ENCODE results near the gene CACNA1G.

CACNA1G gene

GRCh38 chr17:50618300-50618699, 57.8 kb downstream of the CACNA1G start:
- FAIRE-seq, result no peak

DNA sequence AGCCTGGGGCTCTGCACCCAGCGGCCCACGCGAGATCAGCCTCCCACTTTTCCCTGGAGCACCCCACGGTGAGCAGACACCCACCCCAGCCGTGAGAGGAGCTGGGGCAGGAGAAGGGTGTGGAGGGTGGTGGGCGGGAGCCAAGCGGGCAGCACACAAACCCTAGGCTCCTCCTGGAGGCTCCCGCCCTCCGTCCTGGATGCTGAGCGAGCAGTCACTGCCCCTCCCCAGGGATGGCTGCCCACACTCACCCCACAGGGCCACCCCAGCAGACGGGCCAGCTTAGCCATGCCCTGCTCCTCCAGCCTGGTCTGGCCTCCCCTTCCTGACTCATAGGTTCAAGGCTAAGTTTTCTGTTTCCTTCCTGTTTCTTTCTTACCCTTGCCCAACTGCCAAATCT, 58.4 kb downstream of the CACNA1G start:
- no peak for FAIRE-seq

DNA sequence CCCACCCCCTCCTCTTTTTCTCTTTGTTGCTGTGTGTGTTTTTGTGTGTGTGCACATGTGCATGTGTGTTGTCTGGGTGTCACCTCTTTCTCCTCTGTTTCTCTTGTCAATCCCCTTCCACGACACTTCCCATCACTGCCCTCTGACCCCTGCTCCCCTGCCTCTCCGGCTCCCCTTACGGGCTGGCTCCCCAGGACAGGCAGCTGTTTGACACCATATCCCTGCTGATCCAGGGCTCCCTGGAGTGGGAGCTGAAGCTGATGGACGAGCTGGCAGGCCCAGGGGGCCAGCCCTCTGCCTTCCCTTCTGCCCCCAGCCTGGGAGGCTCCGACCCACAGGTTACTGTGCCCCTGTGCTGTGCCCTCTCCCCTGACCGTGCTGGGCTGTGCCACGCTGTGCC, 59.0 kb downstream of the CACNA1G start:
- FAIRE-seq, result no peak

DNA sequence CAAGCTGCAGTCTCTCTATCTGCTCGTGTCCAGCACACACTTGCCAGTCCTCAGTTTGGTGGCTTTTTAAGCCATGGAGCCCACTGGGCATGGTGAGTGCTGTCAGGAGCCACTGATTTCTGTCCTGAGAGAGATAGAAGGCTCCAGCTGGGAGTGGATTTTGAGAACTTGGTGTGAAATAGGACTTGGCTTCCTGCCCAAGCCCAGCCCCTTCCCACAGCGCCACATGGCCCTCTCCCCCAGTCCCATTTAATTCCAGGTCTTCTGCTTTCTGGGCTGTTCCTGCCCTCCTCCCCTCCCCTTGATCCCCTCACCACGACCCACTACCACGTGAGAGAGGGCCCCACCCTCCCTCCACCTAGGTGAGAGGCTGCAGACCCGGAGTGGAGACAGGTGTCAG, 59.7 kb downstream of the CACNA1G start:
- FAIRE-seq, result no peak

DNA sequence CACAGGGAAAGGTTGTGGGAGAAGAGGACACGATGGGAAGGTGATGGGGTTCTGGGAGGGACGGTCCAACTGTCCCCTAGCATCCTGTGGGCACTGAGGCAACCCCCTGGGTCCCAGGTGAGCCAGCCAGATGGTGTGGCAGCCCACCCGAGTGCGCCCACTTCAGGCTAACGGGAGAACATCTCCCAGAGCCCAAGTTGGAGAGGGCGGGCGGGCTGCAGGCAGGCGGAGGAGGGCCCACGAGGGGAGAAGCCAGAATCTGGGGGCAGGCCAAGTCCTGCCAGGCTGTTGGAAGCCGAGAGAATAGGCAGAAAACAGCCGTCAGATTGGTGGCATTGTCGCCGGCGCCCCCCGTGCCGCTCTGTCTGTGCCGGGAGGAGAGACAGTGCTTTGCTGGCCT, 60.3 kb downstream of the CACNA1G start:
- no peak for FAIRE-seq

DNA sequence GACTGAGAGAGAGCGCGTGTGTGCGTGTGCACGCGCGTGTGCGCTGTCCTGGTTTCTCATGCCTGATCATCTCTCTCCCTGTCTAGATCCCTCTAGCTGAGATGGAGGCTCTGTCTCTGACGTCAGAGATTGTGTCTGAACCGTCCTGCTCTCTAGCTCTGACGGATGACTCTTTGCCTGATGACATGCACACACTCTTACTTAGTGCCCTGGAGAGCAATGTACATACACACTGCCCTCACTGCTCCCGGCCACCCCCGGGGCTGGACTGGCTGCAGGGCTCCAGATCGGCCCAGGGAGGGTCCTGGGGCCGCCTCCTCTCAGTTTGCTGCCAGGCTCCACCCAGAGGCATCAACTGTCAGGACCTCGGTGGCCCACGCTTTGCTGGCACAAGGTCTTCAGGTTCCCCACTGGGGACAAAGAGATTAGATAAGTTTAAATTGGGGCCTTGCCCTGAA, 61.1 kb downstream of the CACNA1G start:
- no peak for FAIRE-seq

- no peak for FAIRE-seq
Measured at GRCh38 chr17:50624321-50624934, 63.9 kb downstream of the CACNA1G start.

GRCh38 chr17:50625032-50625871, 64.7 kb downstream of the CACNA1G start:
- no peak for FAIRE-seq

DNA sequence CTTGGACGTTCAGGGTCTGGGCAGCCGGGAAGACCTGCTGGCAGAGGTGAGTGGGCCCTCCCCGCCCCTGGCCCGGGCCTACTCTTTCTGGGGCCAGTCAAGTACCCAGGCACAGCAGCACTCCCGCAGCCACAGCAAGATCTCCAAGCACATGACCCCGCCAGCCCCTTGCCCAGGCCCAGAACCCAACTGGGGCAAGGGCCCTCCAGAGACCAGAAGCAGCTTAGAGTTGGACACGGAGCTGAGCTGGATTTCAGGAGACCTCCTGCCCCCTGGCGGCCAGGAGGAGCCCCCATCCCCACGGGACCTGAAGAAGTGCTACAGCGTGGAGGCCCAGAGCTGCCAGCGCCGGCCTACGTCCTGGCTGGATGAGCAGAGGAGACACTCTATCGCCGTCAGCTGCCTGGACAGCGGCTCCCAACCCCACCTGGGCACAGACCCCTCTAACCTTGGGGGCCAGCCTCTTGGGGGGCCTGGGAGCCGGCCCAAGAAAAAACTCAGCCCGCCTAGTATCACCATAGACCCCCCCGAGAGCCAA, 65.6 kb downstream of the CACNA1G start:
- no peak for FAIRE-seq

GRCh38 chr17:50627036-50627781, 66.7 kb downstream of the CACNA1G start:
- no peak for FAIRE-seq

GRCh38 chr17:50627782-50628601, 67.5 kb downstream of the CACNA1G start:
- FAIRE-seq, result no peak

DNA sequence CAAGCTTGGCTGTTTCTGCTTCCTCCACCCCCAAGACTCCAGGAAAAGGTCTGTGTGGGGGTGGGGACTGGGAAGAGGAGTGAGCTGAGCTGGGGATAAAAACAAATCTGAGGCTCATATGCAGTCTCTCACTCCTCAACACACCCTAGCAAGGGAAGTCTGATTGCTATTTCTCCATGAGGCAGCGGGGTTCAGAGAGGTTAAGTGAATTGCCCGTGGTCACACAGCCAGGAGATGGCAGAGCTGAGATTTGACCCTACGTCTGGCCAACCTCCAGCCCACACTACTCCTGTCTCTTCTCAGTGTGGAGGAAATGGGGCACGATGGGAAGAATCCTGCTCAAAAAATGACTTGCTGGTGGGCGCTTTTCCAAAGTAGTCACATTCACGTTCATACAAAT, 69.4 kb downstream of the CACNA1G start:
- no peak for FAIRE-seq

GRCh38 chr17:50630524-50631194, 70.1 kb downstream of the CACNA1G start:
- no peak for FAIRE-seq

DNA sequence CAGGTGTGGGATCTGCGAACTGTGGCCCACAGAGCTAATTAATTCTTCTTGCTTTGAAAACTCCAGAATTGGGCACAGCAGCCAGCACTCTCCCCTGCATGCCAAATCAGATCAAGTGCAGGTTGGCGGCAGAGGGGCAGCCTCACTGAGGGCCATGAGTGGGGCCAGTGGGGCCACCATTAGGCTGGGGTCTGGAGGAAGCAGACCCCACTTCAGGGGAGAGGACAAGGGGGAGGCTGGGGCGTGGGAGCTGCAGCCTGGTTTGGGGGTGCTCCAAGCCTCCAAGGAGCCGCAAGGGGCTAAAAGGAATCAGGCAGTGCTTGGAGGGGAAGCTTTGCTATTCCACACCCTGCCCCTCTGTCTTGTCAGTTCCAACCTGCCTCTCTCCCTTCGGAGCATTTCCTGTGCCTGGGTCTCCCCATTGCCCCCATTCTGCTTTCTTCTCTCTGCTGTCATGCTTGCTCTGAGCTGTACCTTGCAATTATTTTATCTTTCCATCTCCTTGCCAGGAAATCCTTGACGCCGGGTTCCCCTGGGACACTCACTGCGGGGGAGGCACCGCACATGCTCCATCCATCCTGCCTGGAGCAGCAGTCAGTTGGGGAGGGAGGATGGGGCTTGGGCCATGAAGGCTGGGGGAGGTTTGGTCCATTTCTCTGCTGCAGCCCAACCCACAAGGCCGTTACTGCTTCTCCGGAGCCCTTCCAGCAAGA, 70.8 kb downstream of the CACNA1G start:
- no peak for FAIRE-seq

GRCh38 chr17:50631908-50632571, 71.5 kb downstream of the CACNA1G start:
- no peak for FAIRE-seq

GRCh38 chr17:50632637-50633036, 72.1 kb downstream of the CACNA1G start:
- FAIRE-seq, result no peak

- FAIRE-seq, result no peak
Measured at GRCh38 chr17:50633683-50634082, 73.2 kb downstream of the CACNA1G start.

DNA sequence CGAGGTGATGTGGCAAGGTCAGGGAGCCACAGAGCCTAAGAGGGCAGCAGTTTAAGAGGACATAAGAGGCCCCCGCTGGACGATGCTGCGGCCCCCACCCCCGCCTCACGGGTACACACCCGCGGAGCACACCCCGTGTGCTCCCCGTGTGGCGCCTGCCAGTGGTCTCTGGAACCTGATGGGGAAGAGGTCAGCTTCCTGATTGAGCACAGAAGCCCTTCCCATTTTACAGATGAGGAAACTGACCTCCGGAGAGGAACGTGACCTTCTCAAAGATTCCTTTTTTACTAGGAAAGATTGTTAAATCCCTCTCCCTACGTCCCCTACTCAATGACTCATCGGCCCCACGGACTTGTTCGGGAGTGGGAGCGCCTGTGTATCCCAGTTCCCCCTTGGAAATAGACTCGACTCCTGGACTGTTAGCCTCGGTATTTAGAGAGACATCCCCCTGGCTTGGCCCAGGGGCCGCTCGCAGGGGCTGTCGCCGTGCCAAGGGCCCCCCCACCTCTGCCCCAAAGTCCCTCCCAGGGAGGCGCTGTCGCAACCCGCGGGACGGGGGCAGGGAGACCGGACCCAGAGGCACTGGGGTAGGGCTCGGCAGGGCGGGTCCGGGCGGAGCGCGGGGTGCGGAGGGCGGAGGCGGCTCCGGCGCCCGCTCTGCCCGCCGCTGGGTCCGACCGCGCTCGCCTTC, 73.9 kb downstream of the CACNA1G start, which contains the start of gene ABCC3:
TSS of gene ABCC3 (plus strand) at position 658 of the 691 bp plus-strand sequence. CDS start 56 bp downstream, outside the sequence.
- no peak for FAIRE-seq

DNA sequence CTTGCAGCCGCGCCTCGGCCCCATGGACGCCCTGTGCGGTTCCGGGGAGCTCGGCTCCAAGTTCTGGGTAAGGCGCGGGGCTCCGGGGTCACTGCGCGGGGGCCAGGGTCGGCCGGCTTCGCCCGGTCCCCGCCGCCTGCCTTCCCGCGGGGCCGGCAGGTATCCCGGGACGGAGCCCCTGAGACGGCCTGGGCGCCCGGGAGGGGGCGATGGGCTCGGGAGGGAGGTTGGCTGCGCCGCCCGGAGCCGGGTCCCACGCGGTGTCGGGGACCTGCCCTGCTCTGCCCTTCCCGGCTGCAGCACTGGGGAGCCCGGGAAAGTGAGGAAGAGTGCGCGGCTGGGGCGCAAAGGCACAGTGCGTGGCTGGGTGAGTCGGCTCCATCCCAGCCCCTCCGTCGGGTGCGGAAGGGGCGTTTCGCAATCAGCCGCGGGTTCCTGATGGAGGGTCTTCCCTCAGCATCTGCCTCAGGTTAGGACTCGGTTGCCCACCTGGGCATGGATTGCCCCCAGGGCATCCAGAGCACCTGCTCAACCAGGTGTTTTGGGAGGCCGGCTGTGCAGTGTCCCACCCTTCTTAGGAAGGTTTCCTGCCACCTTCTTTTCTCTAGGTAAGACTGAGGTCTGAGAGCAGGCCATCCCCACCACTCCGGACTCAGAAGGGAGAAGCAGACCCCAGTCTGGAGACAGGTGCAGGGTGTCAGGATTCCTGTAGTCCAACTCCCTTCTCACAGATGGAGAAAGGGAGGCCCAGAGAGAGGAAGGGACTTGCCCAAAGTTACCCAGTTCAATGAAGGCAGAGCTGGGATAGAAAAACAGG, 74.6 kb downstream of the CACNA1G start:
- no peak for FAIRE-seq

All from TTC549 (cell line).